H1 (cell line): ENCODE data around the gene FOSL2. TPM values are rescaled to one million over a fixed set of nuclear protein-coding genes. Genes with fewer than 3 reads are reported as not detected.

Experiments used
- HDAC2 ChIP-seq, 2 experiments: fragments of 300-600 bp in 1 of 2; sonication (generic) in 1 of 2; IDR thresholded peaks; 2 replicates each; pipeline ENCODE4 v1.6.1; 2011 to 2012; ENCODE audit warnings: low read depth in 2 of 2, low read length in 2 of 2, mild to moderate bottlenecking in 2 of 2, moderate library complexity in 2 of 2, borderline replicate concordance in 1 of 2, inconsistent platforms in 1 of 2
- polyA plus RNA-seq, 7 experiments: library from polyadenylated mRNA; depleted of rRNA in 3 of 7; stranded (reverse) in 5 of 7; unstranded in 2 of 7; fragments of >200 nt in 5 of 7; fragments of 200-250 nt in 2 of 7; gene quantifications; 1 replicate in 5 of 7; 2 replicates in 1 of 7; 4 replicates in 1 of 7; pipeline versions ENCODE4 v1.2.1 to v1.2.3, GENCODE V29; 2011 to 2013; ENCODE audit warnings: missing spikeins in 2 of 7, mixed read lengths in 2 of 7
- total RNA-seq: library from RNA; stranded (reverse); fragmentation: NEBNext Ultra II Directional; extraction: Animal tissue kit (Norgen Biotek cat#: 25700); gene quantifications from 2 replicates; pipeline ENCODE4 v1.2.1, GENCODE V29; 2021
- TF ChIP-seq, protein P1 (sequence below), 3 experiments: IDR thresholded peaks; 1 replicate in 2 of 3; 2 replicates in 1 of 3; pipeline versions ENCODE4 v1.5.1 to v1.6.1; 2011; ENCODE audit warnings: low read length in 3 of 3, mild to moderate bottlenecking in 3 of 3, inconsistent platforms in 2 of 3, low read depth in 1 of 3, moderate library complexity in 1 of 3; ENCODE audit not compliant: insufficient read depth in 1 of 3; ENCODE audit errors: control extremely low read depth in 1 of 3

FOSL2 gene
- total and polyA plus RNA-seq, 2 of the 8 experiments (the other 6 are each of a cell fraction or from before 2014, with no cell fraction given), result 1.5 to 4.5 TPM

DNA sequence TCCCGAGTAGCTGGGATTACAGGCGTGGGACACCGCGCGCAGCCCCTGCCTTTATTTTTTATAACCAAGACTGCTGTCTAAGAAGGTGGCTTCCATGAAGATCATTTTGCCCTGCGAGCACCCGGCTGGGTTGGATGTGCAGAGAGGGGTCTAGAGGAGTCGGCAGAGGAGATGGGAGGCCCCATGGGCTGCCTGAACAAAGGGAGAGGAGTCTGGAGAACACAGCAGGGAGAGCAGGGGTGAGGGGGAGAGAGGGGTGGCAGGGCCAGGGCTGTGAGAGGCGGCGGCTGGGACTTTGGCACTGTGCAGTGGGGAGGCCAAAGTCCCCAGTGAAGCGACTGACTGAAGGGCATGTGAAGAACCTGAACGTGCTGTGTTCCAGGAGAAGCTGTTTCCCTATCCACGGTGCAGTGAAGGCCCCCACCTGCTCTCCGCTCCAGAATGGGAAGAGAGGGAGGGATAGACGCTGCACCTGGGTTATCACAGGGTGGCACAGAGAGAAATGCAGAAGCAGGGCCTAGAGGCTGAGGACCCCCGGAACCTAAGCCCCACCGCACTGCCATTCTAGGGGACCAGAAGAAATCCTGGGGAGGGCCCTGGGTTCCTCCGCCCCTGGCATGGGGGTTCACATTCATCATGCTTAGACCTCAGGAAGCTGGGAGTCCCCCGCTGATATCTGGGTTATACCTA is 24.8 kb upstream of the FOSL2 start (continued):
- no peak for TF ChIP-seq HDAC2 (IDR thresholded peaks at IDR 0.05; ENCODE audit: borderline replicate concordance in 1 of 2, low read depth in 2 of 2, low read length in 2 of 2)
- TF ChIP-seq, protein P1, sequence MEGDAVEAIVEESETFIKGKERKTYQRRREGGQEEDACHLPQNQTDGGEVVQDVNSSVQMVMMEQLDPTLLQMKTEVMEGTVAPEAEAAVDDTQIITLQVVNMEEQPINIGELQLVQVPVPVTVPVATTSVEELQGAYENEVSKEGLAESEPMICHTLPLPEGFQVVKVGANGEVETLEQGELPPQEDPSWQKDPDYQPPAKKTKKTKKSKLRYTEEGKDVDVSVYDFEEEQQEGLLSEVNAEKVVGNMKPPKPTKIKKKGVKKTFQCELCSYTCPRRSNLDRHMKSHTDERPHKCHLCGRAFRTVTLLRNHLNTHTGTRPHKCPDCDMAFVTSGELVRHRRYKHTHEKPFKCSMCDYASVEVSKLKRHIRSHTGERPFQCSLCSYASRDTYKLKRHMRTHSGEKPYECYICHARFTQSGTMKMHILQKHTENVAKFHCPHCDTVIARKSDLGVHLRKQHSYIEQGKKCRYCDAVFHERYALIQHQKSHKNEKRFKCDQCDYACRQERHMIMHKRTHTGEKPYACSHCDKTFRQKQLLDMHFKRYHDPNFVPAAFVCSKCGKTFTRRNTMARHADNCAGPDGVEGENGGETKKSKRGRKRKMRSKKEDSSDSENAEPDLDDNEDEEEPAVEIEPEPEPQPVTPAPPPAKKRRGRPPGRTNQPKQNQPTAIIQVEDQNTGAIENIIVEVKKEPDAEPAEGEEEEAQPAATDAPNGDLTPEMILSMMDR (IDR thresholded peaks at IDR 0.05; ENCODE audit: control extremely low read depth in 1 of 3, insufficient read depth in 1 of 3, low read depth in 1 of 3, low read length in 3 of 3), result no peak
